GM12878 (cell line): Measurements from ENCODE around the gene GSE1. TPM values are rescaled to one million over a fixed set of nuclear protein-coding genes. Genes with fewer than 3 reads are reported as not detected.

Experiments
- ATAC-seq: fragments of 200-7000 bp; cut with Tn5 transposase; 3 replicates; pipeline ENCODE4 v1.9.1; 2020; ENCODE audit warnings: mild to moderate bottlenecking, moderate library complexity
- BruUV-seq: library from RNA; stranded (reverse); fragments of 400-500 nt; replicated peaks from 2 replicates; lab custom pipeline; 2021; lab: Mats Ljungman, UMichigan
- CTCF ChIA-PET: fragments of 300-600 bp; sonication (Branson Sonifier 250); formaldehyde crosslinking; extraction: SDS; loops from one replicate; lab custom pipeline; 2021; ENCODE audit warnings: inconsistent platforms; lab: Yijun Ruan, JAX
- POLR2A ChIA-PET: fragments of 350-600 bp; formaldehyde crosslinking; extraction: SDS; loops from one replicate; lab custom pipeline; 2021; ENCODE audit warnings: inconsistent platforms; lab: Charles Lee
- RAD21 ChIA-PET: fragments of 300-600 bp; sonication (Branson Sonifier 250); formaldehyde crosslinking; loops from one replicate; lab custom pipeline; 2023; ENCODE audit warnings: antibody characterized with exemption; ENCODE audit not compliant: unreplicated experiment; lab: Charles Lee
- SMC1A ChIA-PET: fragments of 300-600 bp; sonication (Branson Sonifier 250); formaldehyde crosslinking; loops from one replicate; lab custom pipeline; 2023; ENCODE audit not compliant: unreplicated experiment, uncharacterized antibody; lab: Charles Lee
- DNase-seq: peaks from one replicate; pipeline ENCODE4 v3.0.0-alpha.2; 2011; ENCODE audit warnings: low read depth, low spot score
- FAIRE-seq: peaks from 3 replicates; lab custom pipeline; 2011; peaks lifted over from hg19 to GRCh38; lab: Jason Lieb, UNC
- H2AFZ ChIP-seq: 2 replicates; pipeline ENCODE4 v1.6.0; 2011; ENCODE audit warnings: low read depth, low read length, control low read depth; ENCODE audit not compliant: control insufficient read depth
- H3K27ac ChIP-seq: 2 replicates; pipeline ENCODE4 v1.5.1; 2011; ENCODE audit warnings: control low read depth; ENCODE audit not compliant: control insufficient read depth, insufficient read depth
- H3K27me3 ChIP-seq, 2 experiments: replicated peaks in 1 of 2; 2 replicates each; pipeline versions ENCODE4 v1.6.0 to v1.6.1; 2011; ENCODE audit warnings: low read length in 1 of 2; ENCODE audit not compliant: control insufficient read depth in 2 of 2, insufficient read depth in 2 of 2
- H3K36me3 ChIP-seq, 2 experiments: 2 replicates each; pipeline ENCODE4 v1.5.1; 2011; ENCODE audit warnings: low read length in 1 of 2; ENCODE audit not compliant: control insufficient read depth in 2 of 2, insufficient read depth in 2 of 2
- H3K4me1 ChIP-seq: 2 replicates; pipeline ENCODE4 v1.6.1; 2011; ENCODE audit warnings: mild to moderate bottlenecking, low read length, moderate library complexity, mixed read lengths; ENCODE audit not compliant: control insufficient read depth, insufficient read depth
- H3K4me2 ChIP-seq: 2 replicates; pipeline ENCODE4 v1.6.0; 2011; ENCODE audit warnings: control low read depth; ENCODE audit not compliant: control insufficient read depth, insufficient read depth
- H3K4me3 ChIP-seq: fragments of 200-600 bp; sonication (generic); 2 replicates; pipeline ENCODE4 v1.5.1; 2016
- H3K79me2 ChIP-seq: 2 replicates; pipeline ENCODE4 v1.6.0; 2011; ENCODE audit warnings: low read length; ENCODE audit not compliant: control insufficient read depth, insufficient read depth
- H3K9ac ChIP-seq: 2 replicates; pipeline ENCODE4 v1.8.0; 2011; ENCODE audit warnings: low read length, control low read depth, mixed read lengths; ENCODE audit not compliant: control insufficient read depth, insufficient read depth
- H3K9me3 ChIP-seq: replicated peaks from 3 replicates; pipeline ENCODE4 v1.5.1; 2011; ENCODE audit warnings: mild to moderate bottlenecking, low read length; ENCODE audit not compliant: control insufficient read depth, insufficient read depth
- H4K20me1 ChIP-seq: 2 replicates; pipeline ENCODE4 v1.6.0; 2011; ENCODE audit not compliant: control insufficient read depth, insufficient read depth
- NFYA ChIP-seq: IDR thresholded peaks from 2 replicates; pipeline ENCODE4 v1.6.1; 2011; ENCODE audit warnings: low read depth, mild to moderate bottlenecking, low read length, improper control_type of control experiment, borderline replicate concordance
- POLR2A ChIP-seq: IDR thresholded peaks from 2 replicates; pipeline ENCODE4 v1.6.1; 2011; ENCODE audit warnings: low read depth, mild to moderate bottlenecking, low read length
- WGBS: methylation state at CpG from one replicate; pipeline ENCODE4 v1.1.6; 2016; ENCODE audit warnings: low lambda C conversion rate; ENCODE audit not compliant: insufficient replicate concordance, insufficient coverage; ENCODE audit errors: missing lambda C conversion rate; 5-methylcytosine and 5-hydroxymethylcytosine counted together
- in situ Hi-C: fragments of 300-500 bp; cut with MboI; formaldehyde crosslinking; loops from 9 replicates; pipeline ENCODE4 v1.14.3; 2018; ENCODE audit warnings: mixed read lengths
- intact Hi-C: fragments of 100-400 bp; cut with micrococcal nuclease; formaldehyde crosslinking; loops from one replicate; pipeline ENCODE4 v1.14.2; 2022; ENCODE audit not compliant: unreplicated experiment
- polyA plus RNA-seq, 11 experiments: library from polyadenylated mRNA; depleted of rRNA in 4 of 11; unstranded in 6 of 11; stranded (reverse) in 5 of 11; fragments of >200 nt; fragmentation: Nextera tagmentation in 4 of 11; fragmentation: Illumina TruSeq in 1 of 11; extraction: Ambion mirVana in 4 of 11; extraction: Trizol in 1 of 11; gene quantifications; 1 replicate in 1 of 11; 2 replicates in 10 of 11; pipeline versions ENCODE4 v1.2.1 to v1.2.3, GENCODE V29; 2011 to 2016; ENCODE audit warnings: inconsistent platforms in 2 of 11, missing spikeins in 2 of 11, low read depth in 1 of 11
- total RNA-seq, 4 experiments: library from RNA; depleted of rRNA in 3 of 4; stranded (reverse); fragments of >200 nt in 3 of 4; fragmentation: Illumina TruSeq in 1 of 4; extraction: Trizol in 1 of 4; gene quantifications; 2 replicates each; pipeline versions ENCODE4 v1.2.1 to v1.2.3, GENCODE V29; 2013 to 2021
- TF ChIP-seq, protein P1 (sequence below): IDR thresholded peaks from 2 replicates; pipeline ENCODE4 v1.6.1; 2012; ENCODE audit warnings: low read depth, low read length, improper control_type of control experiment
- TF ChIP-seq, protein P2 (sequence below), 3 experiments: IDR thresholded peaks in 2 of 3; conservative IDR thresholded peaks in 1 of 3; 2 replicates each; pipeline ENCODE4 v1.5.1; 2011; ENCODE audit warnings: low read depth in 3 of 3, low read length in 3 of 3, mild to moderate bottlenecking in 3 of 3, control low read depth in 2 of 3, moderate library complexity in 2 of 3, inconsistent platforms in 1 of 3, mixed read lengths in 1 of 3; ENCODE audit not compliant: control insufficient read depth in 2 of 3, insufficient read depth in 1 of 3; ENCODE audit errors: extremely low read depth in 1 of 3

The GSE1 gene
- total and polyA plus RNA-seq, 10 of the 15 experiments (the other 5 are each of a cell fraction or from before 2014, with no cell fraction given): 4.6 to 58.7 (median 18.2) TPM

DNA sequence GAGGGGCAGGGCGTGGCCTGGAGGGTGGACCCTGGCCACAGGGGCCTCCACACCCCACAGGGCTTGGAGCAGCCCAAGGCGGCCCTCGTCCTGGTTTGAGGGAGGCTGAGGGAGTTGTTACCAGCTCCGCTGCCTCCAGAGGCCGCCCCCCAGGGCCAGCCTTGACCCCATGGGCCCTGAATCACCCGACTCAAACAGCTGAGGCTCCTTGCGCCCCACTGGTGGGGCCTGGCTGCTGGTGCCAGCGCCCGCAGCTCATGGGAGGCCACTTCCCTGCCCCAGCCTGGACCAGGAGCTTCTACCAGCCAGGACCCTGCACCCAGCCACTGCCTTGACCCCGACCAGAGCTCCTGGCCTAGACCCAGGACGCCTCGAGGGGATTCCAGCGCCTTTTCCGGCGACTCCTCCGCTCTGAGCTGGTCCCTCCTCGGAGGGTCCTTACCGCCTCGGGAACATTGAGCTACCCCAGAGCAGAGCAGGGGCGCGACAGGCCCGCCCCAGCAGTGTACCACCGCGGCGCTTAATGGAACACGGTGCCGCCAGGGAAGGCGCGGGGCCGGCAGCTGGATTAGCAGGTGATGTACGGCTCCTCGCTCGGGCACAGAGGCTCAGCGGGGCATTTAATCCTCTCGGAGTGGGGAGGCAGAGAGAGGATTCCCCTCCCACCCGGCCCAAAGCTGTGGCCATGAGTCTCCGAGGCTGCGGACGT lies 37.2 kb downstream of the GSE1 start:
- BruUV-seq: no TSS peak
- H4K20me1 ChIP-seq: peaks cover 1% of the 10 kb centered on the region; the same call in 1 of the 2 replicates
- H3K79me2 ChIP-seq: no peaks in the 10 kb centered on the region; the same call in 1 of the 2 replicates
- no peak for FAIRE-seq
- no peak overlapping the region for H3K4me2 ChIP-seq
- no peak overlapping the region for H3K27ac ChIP-seq
- H3K9ac ChIP-seq: no peak overlapping the region
- no peaks in the 10 kb centered on the region for H3K4me1 ChIP-seq
- ChIA-PET RAD21 (no interaction called here), SMC1A (no interaction called here), POLR2A (no interaction called here), CTCF (interaction anchor here (1.9 kb wide), 1 partner anchor 9 kb away, joined by 6 read pairs; no protein-coding TSS in a partner anchor)
- H3K36me3 ChIP-seq: peaks cover 2 to 38% of the 10 kb centered on the region in 2 experiments; a peak in 3 of 4 replicates
- H3K4me3 ChIP-seq: no peak overlapping the region
- DNase-seq: no peak
- intact Hi-C loops: no loop called here
- ATAC-seq: no peak
- TF ChIP-seq, protein P1, sequence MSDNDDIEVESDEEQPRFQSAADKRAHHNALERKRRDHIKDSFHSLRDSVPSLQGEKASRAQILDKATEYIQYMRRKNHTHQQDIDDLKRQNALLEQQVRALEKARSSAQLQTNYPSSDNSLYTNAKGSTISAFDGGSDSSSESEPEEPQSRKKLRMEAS: no peak
- no peak for TF ChIP-seq NFYA
- in situ Hi-C loops: no loop called here
- H3K27me3 ChIP-seq: no peaks in the 10 kb centered on the region
- H3K9me3 ChIP-seq: no peaks in the 10 kb centered on the region
- 93% methylated on average over 36 of the region's 39 CpGs for WGBS
- H2AFZ ChIP-seq: no peak overlapping the region

DNA sequence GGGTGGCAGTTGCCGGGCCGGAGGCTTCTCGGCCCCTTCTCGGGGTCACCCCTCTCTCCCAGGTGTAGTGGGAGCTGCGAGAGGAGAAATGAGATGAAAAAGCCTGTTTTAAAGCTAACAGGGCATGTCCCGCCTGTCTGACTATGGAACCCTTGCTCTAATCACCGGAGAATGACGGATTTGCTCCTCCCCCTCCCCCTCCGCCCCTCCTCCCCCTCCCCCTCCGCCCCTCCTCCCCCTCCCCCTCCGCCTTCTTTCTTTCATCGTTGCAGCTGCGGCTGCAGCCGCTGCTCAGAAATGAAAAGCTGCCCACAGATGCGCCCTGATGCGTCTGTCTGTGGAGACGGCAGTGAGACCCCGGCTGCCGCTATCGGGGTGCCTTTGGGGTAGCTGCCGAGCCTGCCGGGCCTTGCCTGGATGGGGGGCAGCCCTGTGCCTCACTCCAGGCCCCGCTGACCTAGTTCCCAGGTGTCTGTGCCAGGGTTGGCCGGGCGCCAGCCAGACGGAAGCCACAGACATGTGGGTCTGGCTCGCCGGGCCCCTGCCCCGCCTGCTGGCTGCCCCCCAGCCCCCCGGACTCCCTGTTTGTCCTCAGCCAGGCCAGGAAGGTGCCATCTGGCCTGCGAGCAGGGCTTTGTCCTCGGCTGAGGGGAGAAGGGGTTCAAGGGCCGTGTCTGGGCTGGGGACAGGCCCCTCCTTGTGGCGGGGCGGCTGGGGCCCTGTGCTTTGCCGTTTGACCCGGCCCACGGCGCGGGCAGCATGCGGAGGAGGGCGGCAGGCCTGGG lies 37.9 kb downstream of the GSE1 start:
- DNase-seq: no peak
- ATAC-seq: no peak
- H2AFZ ChIP-seq: no peak overlapping the region
- peaks cover 2 to 43% of the 10 kb centered on the region in 2 experiments; a peak in 3 of 4 replicates for H3K36me3 ChIP-seq
- ChIA-PET SMC1A (no interaction called here), POLR2A (no interaction called here), RAD21 (no interaction called here), CTCF (interaction anchor here (1.9 kb wide), 1 partner anchor 8 kb away, joined by 6 read pairs; no protein-coding TSS in a partner anchor)
- no peaks in the 10 kb centered on the region for H3K9me3 ChIP-seq
- H4K20me1 ChIP-seq: no peaks in the 10 kb centered on the region; the same call in 1 of the 2 replicates
- H3K9ac ChIP-seq: no peak overlapping the region
- TF ChIP-seq, protein P2, sequence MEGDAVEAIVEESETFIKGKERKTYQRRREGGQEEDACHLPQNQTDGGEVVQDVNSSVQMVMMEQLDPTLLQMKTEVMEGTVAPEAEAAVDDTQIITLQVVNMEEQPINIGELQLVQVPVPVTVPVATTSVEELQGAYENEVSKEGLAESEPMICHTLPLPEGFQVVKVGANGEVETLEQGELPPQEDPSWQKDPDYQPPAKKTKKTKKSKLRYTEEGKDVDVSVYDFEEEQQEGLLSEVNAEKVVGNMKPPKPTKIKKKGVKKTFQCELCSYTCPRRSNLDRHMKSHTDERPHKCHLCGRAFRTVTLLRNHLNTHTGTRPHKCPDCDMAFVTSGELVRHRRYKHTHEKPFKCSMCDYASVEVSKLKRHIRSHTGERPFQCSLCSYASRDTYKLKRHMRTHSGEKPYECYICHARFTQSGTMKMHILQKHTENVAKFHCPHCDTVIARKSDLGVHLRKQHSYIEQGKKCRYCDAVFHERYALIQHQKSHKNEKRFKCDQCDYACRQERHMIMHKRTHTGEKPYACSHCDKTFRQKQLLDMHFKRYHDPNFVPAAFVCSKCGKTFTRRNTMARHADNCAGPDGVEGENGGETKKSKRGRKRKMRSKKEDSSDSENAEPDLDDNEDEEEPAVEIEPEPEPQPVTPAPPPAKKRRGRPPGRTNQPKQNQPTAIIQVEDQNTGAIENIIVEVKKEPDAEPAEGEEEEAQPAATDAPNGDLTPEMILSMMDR (IDR thresholded peaks at IDR 0.05 in 2 of 3, conservative IDR thresholded peaks at IDR 0.05 in 1 of 3; ENCODE audit: control insufficient read depth in 2 of 3, extremely low read depth in 1 of 3, insufficient read depth in 1 of 3, low read depth in 3 of 3, low read length in 3 of 3): no peak
- peak; percentile 20; the same call in 1 of the 2 replicates for TF ChIP-seq POLR2A
- no TSS peak for BruUV-seq
- H3K4me3 ChIP-seq: no peak overlapping the region
- no peak overlapping the region for H3K4me2 ChIP-seq
- no peaks in the 10 kb centered on the region for H3K27me3 ChIP-seq
- in situ Hi-C loops (no loop called here), intact Hi-C loops (no loop called here)
- 64% methylated on average over 29 of the region's 42 CpGs for WGBS
- H3K4me1 ChIP-seq: no peaks in the 10 kb centered on the region
- no peak overlapping the region for H3K27ac ChIP-seq
- no peak for FAIRE-seq
- H3K79me2 ChIP-seq: no peaks in the 10 kb centered on the region
